HG02571 (cell line): Measurements from ENCODE around the gene KLC4.
"Not testable (repeated sequence)": the region's sequence is repeated elsewhere in the genome, so short reads cannot be mapped to it uniquely, and the experiment has no call there.

Experiments used
- ATAC-seq: cut with Tn5 transposase; IDR thresholded peaks from one replicate; pipeline ENCODE4 v1.9.1; 2021; ENCODE audit warnings: mild to moderate bottlenecking, moderate library complexity; ENCODE audit not compliant: unreplicated experiment

The KLC4 gene

GRCh38 chr6:43035495-43036194 is 23.8 kb upstream of the KLC4 start:
- ATAC-seq = no peak

- no peak for ATAC-seq
Measured at GRCh38 chr6:43036712-43037111, 22.7 kb upstream of the KLC4 start.

GRCh38 chr6:43037197-43037596 is 22.2 kb upstream of the KLC4 start:
- no peak for ATAC-seq

- no peak for ATAC-seq
Measured at GRCh38 chr6:43037706-43038105, 21.7 kb upstream of the KLC4 start.

- ATAC-seq = no peak
Measured at GRCh38 chr6:43038727-43039126, 20.7 kb upstream of the KLC4 start.

- ATAC-seq = no peak
Measured at GRCh38 chr6:43040542-43041257, 18.7 kb upstream of the KLC4 start.

GRCh38 chr6:43041475-43041874 is 18.0 kb upstream of the KLC4 start:
- not testable (repeated sequence) for ATAC-seq

GRCh38 chr6:43043310-43043709 is 16.1 kb upstream of the KLC4 start:
- no peak for ATAC-seq

- ATAC-seq = no peak
Measured at GRCh38 chr6:43045371-43045930, 14.0 kb upstream of the KLC4 start.

GRCh38 chr6:43047998-43048397 is 11.4 kb upstream of the KLC4 start:
- no peak for ATAC-seq

GRCh38 chr6:43050981-43051380 is 8.4 kb upstream of the KLC4 start:
- no peak for ATAC-seq

GRCh38 chr6:43052225-43052841 is 7.1 kb upstream of the KLC4 start:
- no peak for ATAC-seq

GRCh38 chr6:43052842-43053544 is 6.4 kb upstream of the KLC4 start:
- peak; percentile 13 for ATAC-seq

- peak; percentile 91 for ATAC-seq
Measured at GRCh38 chr6:43053545-43054205, 5.8 kb upstream of the KLC4 start, which contains the start of gene CUL7. CUL7 (minus strand) TSS chr6:43053851; CDS start chr6:43052788, 1,063 bp downstream.

- ATAC-seq = no peak
Measured at GRCh38 chr6:43054206-43054943, 5.1 kb upstream of the KLC4 start.

- ATAC-seq = no peak
Measured at GRCh38 chr6:43055966-43056365, 3.5 kb upstream of the KLC4 start.

- ATAC-seq = no peak
Measured at GRCh38 chr6:43058531-43058930, 900 bp upstream of the KLC4 start.

GRCh38 chr6:43060034-43060754 is 763 bp downstream of the KLC4 start:
- no peak for ATAC-seq
